Ascending aorta (tissue), 2 donors: ENCODE measurements around the gene ROBO4. TPM values are rescaled to one million over a fixed set of nuclear protein-coding genes. Genes with fewer than 3 reads are reported as not detected.

Experiments used
- DNase-seq, 2 donors: peaks; one replicate each; pipeline ENCODE4 v3.0.0-alpha.2; 2019; ENCODE audit warnings: low spot score in 2 of 2
- H3K27ac ChIP-seq, 2 donors: fragments of 200-600 bp; sonication (generic); one replicate each; pipeline ENCODE4 v1.5.1; 2016 to 2017; ENCODE audit warnings: mild to moderate bottlenecking in 1 of 2
- H3K27me3 ChIP-seq: fragments of 200-600 bp; sonication (generic); one replicate; pipeline ENCODE4 v1.5.1; 2017
- H3K36me3 ChIP-seq, 2 donors: fragments of 200-600 bp; sonication (generic); one replicate each; pipeline ENCODE4 v1.5.1; 2016
- H3K4me1 ChIP-seq, 2 donors: fragments of 200-600 bp; sonication (generic); one replicate each; pipeline ENCODE4 v1.5.1; 2016 to 2017; ENCODE audit warnings: mild to moderate bottlenecking in 1 of 2
- H3K4me3 ChIP-seq, 2 donors: fragments of 200-600 bp; sonication (generic); one replicate each; pipeline ENCODE4 v1.5.1; 2016 to 2017; ENCODE audit warnings: mild to moderate bottlenecking in 1 of 2
- H3K9me3 ChIP-seq, 2 donors: fragments of 200-600 bp; sonication (generic); one replicate each; pipeline ENCODE4 v1.5.1; 2016
- CTCF ChIP-seq, 3 experiments: fragments of 200-600 bp in 2 of 3; fragments of 450-650 bp in 1 of 3; sonication (generic) in 2 of 3; IDR thresholded peaks; one replicate each; pipeline ENCODE4 v1.5.1; 2016 to 2019; ENCODE audit warnings: antibody characterized with exemption in 3 of 3, mild to moderate bottlenecking in 1 of 3, moderate library complexity in 1 of 3
- intact Hi-C: fragments of 100-400 bp; cut with DNase I; formaldehyde crosslinking; loops from one replicate; pipeline ENCODE4 v1.15.1; 2023
- total RNA-seq: library from RNA; depleted of rRNA; stranded (reverse); fragments of >200 nt; gene quantifications from one replicate; pipeline ENCODE4 v1.1.0, GENCODE V29; 2016

The ROBO4 gene
- total RNA-seq, 1 donor from 2014 or later, result 51.5 TPM

GRCh38 chr11:124880958-124881357 is 16.7 kb downstream of the ROBO4 start:
- Histone ChIP-seq H3K4me3 (no peak overlapping the region), H3K27ac (no peak overlapping the region), H3K36me3 (no peaks in the 10 kb centered on the region), H3K4me1 (peaks cover 3 to 7% of the 10 kb centered on the region in 2 donors), H3K9me3 (no peaks in the 10 kb centered on the region), H3K27me3 (no peaks in the 10 kb centered on the region)
- no peak for TF ChIP-seq CTCF (IDR thresholded peaks at IDR 0.05)
- intact Hi-C loops, result no loop called here
- no peak for DNase-seq

- Histone ChIP-seq H3K4me3 (no peak overlapping the region), H3K27me3 (no peaks in the 10 kb centered on the region), H3K36me3 (no peaks in the 10 kb centered on the region), H3K27ac (no peak overlapping the region), H3K4me1 (peaks cover 3 to 7% of the 10 kb centered on the region in 2 donors), H3K9me3 (no peaks in the 10 kb centered on the region)
- TF ChIP-seq CTCF (IDR thresholded peaks at IDR 0.05), result no peak
- peak in 1 of 2 donors; percentile 48 for DNase-seq
- intact Hi-C loops, result no loop called here
Observed at GRCh38 chr11:124880290-124880611, 17.4 kb downstream of the ROBO4 start.

- H3K27ac ChIP-seq, result no peak overlapping the region
Observed at GRCh38 chr11:124879493-124880289, 18.0 kb downstream of the ROBO4 start.

GRCh38 chr11:124878759-124879492 is 18.7 kb downstream of the ROBO4 start:
- peak in 1 of 2 donors; percentile 50 for DNase-seq
- H3K27ac ChIP-seq, result no peak overlapping the region
- intact Hi-C loops, result loop anchor here (5.0 kb wide), 1 partner anchor 73 kb away; the partner anchor contains the start of gene CCDC15
- H3K4me1 ChIP-seq, result peaks cover 3 to 7% of the 10 kb centered on the region in 2 donors
- no peak overlapping the region for H3K4me3 ChIP-seq
- TF ChIP-seq CTCF (IDR thresholded peaks at IDR 0.05), result no peak
- H3K9me3 ChIP-seq, result no peaks in the 10 kb centered on the region
- H3K36me3 ChIP-seq, result no peaks in the 10 kb centered on the region
- no peaks in the 10 kb centered on the region for H3K27me3 ChIP-seq

More at GRCh38 chr11:124879493-124880289, 18.0 kb downstream of the ROBO4 start:
- DNase-seq, result peak in 1 of 2 donors; percentile 39
- Histone ChIP-seq H3K4me3 (no peak overlapping the region), H3K27me3 (no peaks in the 10 kb centered on the region), H3K4me1 (peaks cover 3 to 7% of the 10 kb centered on the region in 2 donors), H3K9me3 (no peaks in the 10 kb centered on the region), H3K36me3 (no peaks in the 10 kb centered on the region)
- intact Hi-C loops, result loop anchor here (5.0 kb wide), 1 partner anchor 73 kb away; the partner anchor contains the start of gene CCDC15
- no peak for TF ChIP-seq CTCF (IDR thresholded peaks at IDR 0.05)

- Histone ChIP-seq H3K27ac (no peak overlapping the region), H3K4me3 (no peak overlapping the region)
Observed at GRCh38 chr11:124877910-124878758, 19.5 kb downstream of the ROBO4 start.

More at GRCh38 chr11:124877910-124878758, 19.5 kb downstream of the ROBO4 start:
- no peak for TF ChIP-seq CTCF (IDR thresholded peaks at IDR 0.05)
- H3K4me1 ChIP-seq, result peaks cover 3 to 7% of the 10 kb centered on the region in 2 donors
- intact Hi-C loops, result loop anchor here (2.0 to 5.0 kb wide), 2 partner anchors 74 to 205 kb away; partner anchors contain the start of genes CCDC15, SIAE and SPA17
- peak in 1 of 2 donors; percentile 63 for DNase-seq
- no peaks in the 10 kb centered on the region for H3K9me3 ChIP-seq
- no peaks in the 10 kb centered on the region for H3K36me3 ChIP-seq
- no peaks in the 10 kb centered on the region for H3K27me3 ChIP-seq
